Measurements from ENCODE around the gene DOHH.
A peak's percentile ranks its signal among the peaks of the same experiment; 100 is the strongest.
"Not testable (repeated sequence)": the region's sequence is repeated elsewhere in the genome, so short reads cannot be mapped to it uniquely, and the experiment has no call there.

Gene DOHH

GRCh38 chr19:3518659-3519058, 18.2 kb upstream of the DOHH start:
- no peak for DNase-seq

GRCh38 chr19:3518255-3518654, 17.8 kb upstream of the DOHH start:
- no peak for DNase-seq

- DNase-seq = no peak
Measured at GRCh38 chr19:3517638-3518037, 17.2 kb upstream of the DOHH start.

- peak; percentile 19 for DNase-seq
Measured at GRCh38 chr19:3516675-3517207, 16.3 kb upstream of the DOHH start.

GRCh38 chr19:3515891-3516422, 15.5 kb upstream of the DOHH start:
- DNase-seq = no peak

- DNase-seq = no peak
Measured at GRCh38 chr19:3514930-3515329, 14.5 kb upstream of the DOHH start.

- DNase-seq = no peak
Measured at GRCh38 chr19:3513229-3514140, 13.0 kb upstream of the DOHH start.

- no peak for DNase-seq
Measured at GRCh38 chr19:3512562-3513228, 12.2 kb upstream of the DOHH start.

GRCh38 chr19:3511506-3512251, 11.2 kb upstream of the DOHH start:
- DNase-seq = no peak

GRCh38 chr19:3510727-3511126, 10.3 kb upstream of the DOHH start:
- DNase-seq = no peak

- no peak for DNase-seq
Measured at GRCh38 chr19:3509566-3509989, 9.1 kb upstream of the DOHH start.

GRCh38 chr19:3508771-3509535, 8.5 kb upstream of the DOHH start:
- DNase-seq = no peak

- not testable (repeated sequence) for DNase-seq
Measured at GRCh38 chr19:3508121-3508661, 7.7 kb upstream of the DOHH start.

GRCh38 chr19:3507371-3508120, 7.1 kb upstream of the DOHH start:
- no peak for DNase-seq

- no peak for DNase-seq
Measured at GRCh38 chr19:3506384-3507340, 6.2 kb upstream of the DOHH start.

- DNase-seq = peak; percentile 91
Measured at GRCh38 chr19:3505598-3506383, 5.3 kb upstream of the DOHH start, which contains the start of gene FZR1. FZR1 (plus strand) TSS chr19:3506311; CDS start chr19:3522990, 16,679 bp downstream.

- no peak for DNase-seq
Measured at GRCh38 chr19:3504735-3505134, 4.3 kb upstream of the DOHH start.

- DNase-seq = no peak
Measured at GRCh38 chr19:3503036-3503572, 2.6 kb upstream of the DOHH start.

GRCh38 chr19:3501780-3502179, 1.3 kb upstream of the DOHH start:
- DNase-seq = no peak

Measured in DMS 273 treated with DMSO at 0.1 percent for 48 hours (cell line).